HFFc6 (cell line): ENCODE data around the gene TMEM200B. TPM values are rescaled to one million over a fixed set of nuclear protein-coding genes. Genes with fewer than 3 reads are reported as not detected.

ENCODE experiments used
- DNase-seq: peaks from one replicate; pipeline ENCODE4 v3.0.0-alpha.2; 2018
- H3K27ac Mint-ChIP-seq: 2 replicates; pipeline ENCODE4 v1.8.0; 2020; ENCODE audit warnings: mild to moderate bottlenecking, mixed read lengths
- H3K27me3 Mint-ChIP-seq: 2 replicates; pipeline ENCODE4 v1.8.0; 2021; ENCODE audit warnings: mild to moderate bottlenecking, moderate library complexity, mixed read lengths; ENCODE audit not compliant: insufficient read depth
- H3K36me3 Mint-ChIP-seq: 2 replicates; pipeline ENCODE4 v1.8.0; 2021; ENCODE audit warnings: low read depth, mixed read lengths
- H3K4me1 Mint-ChIP-seq: 2 replicates; pipeline ENCODE4 v1.8.0; 2020; ENCODE audit warnings: low read depth, mixed read lengths
- H3K4me3 Mint-ChIP-seq: 2 replicates; pipeline ENCODE4 v1.8.0; 2020; ENCODE audit warnings: mild to moderate bottlenecking, moderate library complexity, mixed read lengths
- H3K9me3 Mint-ChIP-seq: 2 replicates; pipeline ENCODE4 v1.8.0; 2020; ENCODE audit warnings: mild to moderate bottlenecking, mixed read lengths
- CTCF ChIP-seq: fragments of 200-600 bp; sonication (generic); IDR thresholded peaks from 2 replicates; pipeline ENCODE4 v1.5.0; 2021; ENCODE audit warnings: antibody characterized with exemption, mild to moderate bottlenecking
- total RNA-seq, 6 experiments: library from RNA; stranded (reverse); fragmentation: NEBNext Ultra II Directional; extraction: Animal tissue kit (Norgen Biotek cat#: 25700); gene quantifications; 2 replicates in 1 of 6; 3 replicates in 5 of 6; pipeline ENCODE4 v1.2.3, GENCODE V29; 2021

The TMEM200B gene
- total RNA-seq, 6 experiments from 2014 or later: 12.7 to 15.4 (median 13.6) TPM

GRCh38 chr1:29167904-29168303 lies 44.2 kb upstream of the TMEM200B start:
- Mint-ChIP-seq H3K27ac (no peak overlapping the region), H3K4me1 (peaks cover 84% of the 10 kb centered on the region), H3K27me3 (peaks cover 2% of the 10 kb centered on the region; the same call in 1 of the 2 replicates), H3K4me3 (no peak overlapping the region), H3K9me3 (no peaks in the 10 kb centered on the region), H3K36me3 (peaks cover 62% of the 10 kb centered on the region)
- TF ChIP-seq CTCF: no peak
- no peak for DNase-seq

DNA sequence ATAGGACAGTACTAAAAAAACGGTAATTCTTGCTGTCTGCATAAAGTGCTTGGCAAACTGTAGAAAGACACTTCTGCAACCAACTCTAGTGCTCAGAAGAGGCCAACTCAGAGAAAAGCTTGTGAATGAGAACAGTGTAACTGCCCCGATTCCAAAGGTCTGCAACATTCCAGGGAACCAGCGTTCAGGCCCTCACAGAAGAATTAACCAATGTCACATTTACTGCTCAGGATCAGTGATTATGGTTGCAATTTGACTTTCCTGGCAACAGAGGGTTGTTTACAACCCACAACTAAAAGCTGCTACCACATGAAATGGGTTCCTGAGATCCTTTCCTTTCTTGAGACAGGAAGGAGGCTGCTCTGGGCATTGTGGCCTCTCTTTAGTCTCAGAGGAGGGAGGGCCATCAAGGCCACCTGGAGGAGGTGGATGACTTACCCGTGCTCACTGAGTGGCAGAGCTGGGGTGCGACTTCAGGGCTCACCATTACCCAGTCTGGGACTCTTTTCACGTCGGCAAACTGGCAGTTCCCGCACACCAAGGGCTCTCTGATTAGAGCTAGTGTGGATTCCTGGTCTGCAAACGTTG lies 42.7 kb upstream of the TMEM200B start:
- H3K9me3 Mint-ChIP-seq: no peaks in the 10 kb centered on the region
- peaks cover 58% of the 10 kb centered on the region for H3K36me3 Mint-ChIP-seq

DNA sequence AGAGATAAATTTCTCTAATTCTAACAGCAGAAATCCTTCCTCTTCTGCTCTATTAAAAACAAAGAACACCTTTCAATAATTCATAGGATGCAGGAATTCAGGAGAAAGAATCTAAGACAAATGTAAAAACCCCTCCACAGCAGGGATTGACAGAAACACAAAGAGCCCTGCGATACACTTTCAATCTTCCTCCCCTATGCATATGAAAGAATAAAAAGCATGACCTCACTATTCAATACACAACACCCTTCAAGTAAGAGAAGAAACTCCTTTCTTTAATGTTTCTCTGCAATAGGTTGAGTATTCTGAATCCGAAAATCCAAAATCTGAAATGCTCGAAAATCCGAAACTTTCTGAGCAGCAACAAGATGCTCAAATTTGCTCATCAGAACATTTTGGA lies 40.9 kb upstream of the TMEM200B start:
- H3K27ac Mint-ChIP-seq: peak overlapping the region; percentile 64
- peaks cover 48% of the 10 kb centered on the region for H3K36me3 Mint-ChIP-seq
- peaks cover 64% of the 10 kb centered on the region for H3K4me1 Mint-ChIP-seq
- TF ChIP-seq CTCF: no peak
- no peak overlapping the region for H3K4me3 Mint-ChIP-seq
- DNase-seq: no peak
- H3K27me3 Mint-ChIP-seq: peaks cover 2% of the 10 kb centered on the region; the same call in 1 of the 2 replicates
- no peaks in the 10 kb centered on the region for H3K9me3 Mint-ChIP-seq

More for the DNA sequence above, 42.7 kb upstream of the TMEM200B start:
- DNase-seq: no peak
- no peak for TF ChIP-seq CTCF
- H3K4me3 Mint-ChIP-seq: no peak overlapping the region; the same call in 1 of the 2 replicates
- H3K4me1 Mint-ChIP-seq: peaks cover 81% of the 10 kb centered on the region
- H3K27me3 Mint-ChIP-seq: peaks cover 2% of the 10 kb centered on the region; the same call in 1 of the 2 replicates
- H3K27ac Mint-ChIP-seq: peak overlapping the region; percentile 64

DNA sequence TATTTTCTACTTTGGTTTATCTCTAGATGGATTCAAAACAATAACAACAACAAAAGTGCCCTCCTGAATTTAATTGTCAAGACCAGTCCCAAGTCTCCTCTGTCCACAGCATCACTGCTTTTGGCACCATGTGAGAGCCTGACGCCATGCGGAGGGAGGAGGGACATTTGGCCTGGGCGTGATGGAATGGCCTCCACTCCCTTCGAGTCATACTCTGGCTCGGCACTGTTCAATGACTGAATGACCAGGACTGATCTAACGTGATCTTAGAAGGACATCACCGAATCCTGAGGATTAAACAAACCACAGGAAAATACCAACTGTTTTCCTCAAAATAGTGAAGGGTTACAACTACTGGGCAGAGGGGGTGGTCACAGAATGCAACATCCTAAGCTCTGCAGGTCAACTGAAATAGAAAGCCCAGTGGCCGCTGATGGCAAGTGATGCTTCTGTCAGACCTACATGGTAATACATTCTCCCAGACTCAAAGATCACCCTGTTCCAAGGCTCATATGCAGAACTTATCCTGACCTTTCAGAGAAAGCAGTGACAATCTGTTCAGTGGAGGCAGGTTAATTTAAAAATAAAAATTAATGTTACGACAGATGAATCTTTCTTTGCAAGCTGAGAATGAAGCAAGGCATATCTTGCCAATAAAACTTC lies 38.9 kb upstream of the TMEM200B start:
- no peak for DNase-seq

DNA sequence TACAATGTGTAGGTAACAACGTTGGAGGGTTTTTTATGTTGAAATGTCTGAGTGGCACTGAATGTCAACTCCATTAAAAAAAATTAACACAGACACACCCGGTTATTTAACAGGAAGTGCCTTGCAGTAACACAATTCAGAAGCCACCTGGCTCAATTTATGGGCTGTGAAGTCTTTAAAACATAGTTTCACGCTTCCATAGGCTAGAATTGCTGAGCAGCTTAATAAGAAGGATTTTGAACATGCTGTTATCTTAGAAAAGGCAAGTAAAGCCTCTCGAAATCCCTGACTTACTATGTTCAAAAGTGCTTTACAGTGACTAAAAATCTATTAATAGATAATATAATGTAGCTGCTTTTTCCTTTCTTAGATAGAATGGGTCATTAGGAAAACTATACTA lies 38.3 kb upstream of the TMEM200B start:
- Mint-ChIP-seq H3K9me3 (no peaks in the 10 kb centered on the region), H3K4me3 (no peak overlapping the region), H3K27ac (no peak overlapping the region), H3K4me1 (peaks cover 47% of the 10 kb centered on the region), H3K36me3 (peaks cover 39% of the 10 kb centered on the region), H3K27me3 (peaks cover 2% of the 10 kb centered on the region; the same call in 1 of the 2 replicates)
- no peak for DNase-seq
- TF ChIP-seq CTCF: no peak

More for the DNA sequence above, 38.9 kb upstream of the TMEM200B start:
- H3K4me3 Mint-ChIP-seq: no peak overlapping the region
- no peak for TF ChIP-seq CTCF
- no peaks in the 10 kb centered on the region for H3K9me3 Mint-ChIP-seq
- H3K36me3 Mint-ChIP-seq: peaks cover 41% of the 10 kb centered on the region
- peaks cover 50% of the 10 kb centered on the region for H3K4me1 Mint-ChIP-seq
- peaks cover 2% of the 10 kb centered on the region; the same call in 1 of the 2 replicates for H3K27me3 Mint-ChIP-seq
- peak overlapping the region; percentile 66 for H3K27ac Mint-ChIP-seq
